ENCODE data around the gene CLSTN3.

Gene CLSTN3

GRCh38 chr12:7193674-7194073, 63.5 kb downstream of the CLSTN3 start:
- no peak for DNase-seq

GRCh38 chr12:7197841-7198240, 67.7 kb downstream of the CLSTN3 start:
- DNase-seq = no peak

- no peak for DNase-seq
Measured at GRCh38 chr12:7203109-7203508, 72.9 kb downstream of the CLSTN3 start.

GRCh38 chr12:7205091-7205490, 74.9 kb downstream of the CLSTN3 start:
- no peak for DNase-seq

GRCh38 chr12:7206691-7207090, 76.5 kb downstream of the CLSTN3 start:
- DNase-seq = no peak

- DNase-seq = no peak
Measured at GRCh38 chr12:7207866-7208625, 77.9 kb downstream of the CLSTN3 start.

Data from NCI-H1694 treated with DMSO at 0.1 percent for 48 hours (cell line).